ENCODE data around the gene SYTL3.
"Not testable (repeated sequence)": the region's sequence is repeated elsewhere in the genome, so short reads cannot be mapped to it uniquely, and the experiment has no call there.

The SYTL3 gene

DNA sequence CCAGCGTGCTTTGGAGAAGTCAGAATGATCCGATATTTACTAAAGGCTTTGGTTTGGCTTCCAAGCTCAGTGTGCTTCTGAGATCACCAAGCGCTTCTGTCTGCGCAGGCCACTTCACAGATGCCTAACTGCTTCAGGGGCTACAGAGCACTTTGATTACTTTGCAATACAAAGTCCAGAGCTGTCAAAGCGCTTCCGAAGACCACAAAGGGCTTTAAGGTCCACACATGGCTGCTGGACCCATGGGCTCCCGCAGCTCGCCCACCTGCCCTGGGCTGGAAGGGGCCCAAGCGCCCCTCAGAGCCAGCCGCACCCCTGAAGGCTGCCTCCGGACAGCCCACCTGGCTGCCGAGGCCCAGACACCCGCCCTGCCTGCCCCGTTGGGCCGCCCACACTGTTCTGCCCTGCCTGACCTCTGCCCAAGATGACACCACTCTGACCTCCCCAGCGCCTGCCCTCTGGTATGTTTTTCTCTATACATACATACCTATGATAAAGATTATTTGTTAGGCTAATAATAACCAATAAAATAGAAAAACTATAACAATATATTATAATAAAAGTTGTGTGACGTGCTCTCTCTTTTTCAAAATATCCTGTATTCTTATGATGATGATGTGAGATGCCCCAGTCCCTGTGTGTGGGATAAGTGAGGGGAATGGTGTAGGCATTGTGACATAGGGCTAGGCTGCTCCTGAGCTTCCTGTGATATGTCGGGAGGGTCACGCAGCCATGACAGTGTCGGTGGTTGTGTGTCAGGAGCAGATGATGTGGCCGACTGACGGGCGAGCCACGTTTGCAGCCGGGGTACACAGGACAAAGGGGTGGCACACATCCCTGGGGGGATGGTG is 27.9 kb upstream of the SYTL3 start:
- DNase-seq (ENCODE audit: low read depth, low spot score): no peak

DNA sequence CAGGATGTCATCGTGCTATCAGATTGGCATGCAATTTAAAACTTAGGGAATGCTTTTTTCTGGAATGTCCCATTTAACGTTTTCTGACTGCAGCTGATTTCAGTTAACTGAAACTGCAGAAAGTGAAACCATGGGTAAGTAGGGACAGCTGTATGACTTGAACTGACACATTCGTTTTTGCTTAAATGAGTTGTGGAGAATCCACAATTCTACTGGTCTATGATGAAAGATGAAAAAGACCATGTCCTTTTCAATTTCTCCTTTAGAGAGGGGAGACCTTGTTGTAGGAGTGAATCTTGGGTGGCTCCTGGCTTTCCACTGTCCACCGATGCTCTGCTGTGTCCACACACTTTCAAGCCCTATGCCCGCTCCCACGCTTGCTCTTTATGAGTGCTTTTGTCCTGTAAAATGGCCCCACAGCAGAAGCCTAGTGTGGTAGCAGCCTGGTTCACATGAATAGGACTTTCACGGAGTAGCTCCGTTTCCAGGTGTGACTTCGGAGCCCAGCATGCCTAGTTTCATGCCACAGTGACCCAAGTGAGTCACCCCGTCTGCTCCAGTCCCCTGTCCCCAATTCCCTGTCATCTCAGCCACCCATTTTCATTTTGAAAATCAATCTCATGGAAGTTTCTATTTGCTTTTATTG is 27.2 kb upstream of the SYTL3 start:
- no peak for DNase-seq (ENCODE audit: low read depth, low spot score)

DNA sequence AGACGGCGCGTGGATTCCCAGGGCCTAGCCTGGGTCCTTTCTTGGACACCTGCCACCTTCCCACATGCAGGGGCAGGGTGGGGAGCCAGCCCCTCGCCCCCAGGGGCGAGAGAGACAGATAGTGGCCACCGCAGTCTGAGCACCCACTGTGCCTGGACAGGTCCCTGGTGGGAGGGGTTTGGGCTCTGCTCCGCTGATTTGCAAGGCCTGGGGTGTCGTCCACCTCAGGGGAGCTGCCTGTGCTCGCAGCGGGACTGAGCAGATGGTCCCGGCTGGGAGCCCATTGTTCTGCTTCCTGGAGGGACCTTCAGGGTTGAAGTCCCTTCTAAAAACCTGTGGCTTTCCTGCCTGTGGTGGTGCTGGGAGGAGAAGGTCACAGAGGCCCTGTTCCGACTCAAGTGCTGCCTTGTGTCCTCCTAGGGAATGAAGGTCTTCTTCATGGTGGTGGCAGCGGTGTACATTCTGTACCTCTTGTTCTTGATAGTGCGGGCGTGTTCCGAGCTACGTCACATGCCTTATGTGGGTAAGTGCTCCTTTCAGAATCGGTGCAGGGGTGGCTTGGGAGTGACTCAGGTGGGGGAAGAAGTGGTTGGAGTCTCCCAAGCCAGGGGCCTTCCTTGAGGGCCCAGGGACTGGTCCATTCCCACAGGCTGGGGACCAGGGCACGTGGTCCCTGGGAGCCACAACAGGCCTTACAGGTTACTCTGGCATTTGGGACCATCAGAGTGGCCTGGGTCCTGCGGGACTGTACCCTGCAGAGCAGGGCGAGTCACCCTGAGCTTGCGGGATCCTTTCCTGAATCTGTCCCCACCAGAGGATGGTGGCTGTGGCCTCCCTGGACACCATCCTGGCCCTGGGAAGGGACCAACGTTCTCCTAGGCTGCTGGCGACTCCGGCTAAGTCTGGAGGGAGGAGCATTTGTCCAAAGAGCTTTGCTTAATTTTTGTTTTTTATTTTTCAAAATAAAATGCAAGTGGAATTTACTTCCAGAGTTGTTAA is 24.9 kb upstream of the SYTL3 start:
- DNase-seq (ENCODE audit: low read depth, low spot score): no peak

DNA sequence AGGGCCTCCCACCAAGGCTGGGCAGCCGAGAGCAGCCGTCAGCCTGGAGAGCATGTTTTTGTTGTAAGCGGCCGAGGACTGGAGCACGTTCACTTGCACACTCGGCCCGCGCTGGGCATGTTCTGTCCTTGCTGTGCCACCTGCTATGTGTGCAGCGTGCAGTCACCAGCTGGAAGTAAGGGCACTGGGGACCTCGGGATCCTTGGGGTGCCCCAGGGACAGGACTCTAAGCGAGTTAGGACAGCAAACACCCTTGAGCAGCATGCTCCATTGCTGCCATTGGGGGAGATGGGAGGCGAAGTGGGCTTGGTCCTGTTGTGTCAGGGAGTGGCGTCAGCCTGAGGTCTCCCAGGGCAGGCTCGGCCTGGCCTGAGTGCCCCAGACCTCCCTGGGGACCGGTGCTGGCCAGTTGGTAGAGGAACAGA is 24.0 kb upstream of the SYTL3 start:
- no peak for DNase-seq (ENCODE audit: low read depth, low spot score)

DNA sequence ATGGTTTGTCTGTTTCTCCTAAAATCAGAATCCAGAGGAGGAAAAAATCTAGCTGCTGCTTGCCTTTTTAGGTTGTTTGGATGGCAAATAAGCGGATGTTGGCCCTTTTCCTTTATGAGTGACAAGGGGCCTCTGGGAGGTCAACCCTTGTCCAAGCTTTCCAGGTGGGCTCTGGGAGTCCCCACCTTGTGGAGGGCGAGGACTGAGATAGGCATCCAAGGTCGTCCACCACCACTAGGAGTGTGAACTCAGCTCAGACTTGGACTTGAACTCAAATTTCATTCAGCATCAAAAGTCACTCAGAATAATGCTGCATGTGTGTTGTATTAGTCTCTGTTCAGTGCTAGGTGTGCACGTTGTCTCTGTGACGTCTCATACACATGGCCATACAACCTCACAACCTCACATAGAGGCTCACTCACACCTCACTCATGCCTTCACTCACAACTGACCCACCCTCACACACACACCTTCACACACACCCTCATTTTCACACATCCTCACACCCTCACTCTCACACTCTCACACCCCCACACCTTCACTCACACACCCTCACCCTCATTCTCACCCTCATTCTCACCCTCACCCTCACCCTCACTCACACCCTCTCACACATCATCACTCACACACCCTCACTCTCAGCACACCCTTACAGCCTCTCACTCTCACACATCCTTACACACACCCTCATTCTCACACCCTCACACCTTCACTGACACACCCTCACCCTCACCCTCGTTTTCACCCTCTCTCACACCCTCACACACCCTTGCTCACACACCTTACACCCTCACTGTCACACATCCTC is 23.3 kb upstream of the SYTL3 start:
- DNase-seq (ENCODE audit: low read depth, low spot score): no peak

DNA sequence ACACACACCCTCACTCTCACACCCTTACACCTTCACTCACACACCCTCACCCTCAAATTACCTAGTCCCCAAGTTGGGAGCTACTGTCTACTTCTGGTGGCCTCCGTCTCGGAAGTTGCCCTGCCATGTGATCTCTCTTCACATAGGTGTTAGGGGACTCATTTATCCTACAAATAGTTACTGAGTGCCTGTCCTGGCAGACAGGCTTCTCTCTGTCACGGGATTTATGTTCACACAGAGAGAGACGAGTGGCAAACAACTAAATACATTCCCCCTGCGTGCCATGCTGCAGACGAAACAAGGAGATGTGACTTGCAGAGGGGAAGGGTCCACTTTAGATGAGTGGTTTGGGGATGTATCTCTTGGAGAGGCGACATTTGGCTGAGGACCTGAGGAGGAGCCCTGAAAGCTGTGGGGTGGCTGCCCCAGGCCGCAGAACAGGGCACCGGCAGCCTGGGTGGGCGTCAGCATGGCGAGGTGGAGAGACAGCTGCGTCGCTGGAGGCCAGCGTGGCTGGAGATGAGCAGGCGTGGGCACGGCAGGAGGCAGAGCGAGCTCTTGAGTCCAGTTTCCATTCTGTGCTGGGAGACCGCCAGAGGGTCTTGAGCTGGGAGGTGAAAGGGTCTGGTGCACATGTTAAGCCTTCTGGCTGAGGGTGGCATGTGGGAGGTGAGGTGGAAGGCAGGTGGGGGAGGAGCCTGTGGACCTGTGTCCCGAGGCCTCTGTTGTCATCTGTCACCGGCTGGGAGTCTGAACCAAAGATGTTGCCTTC is 22.5 kb upstream of the SYTL3 start:
- no peak for DNase-seq (ENCODE audit: low read depth, low spot score)

DNA sequence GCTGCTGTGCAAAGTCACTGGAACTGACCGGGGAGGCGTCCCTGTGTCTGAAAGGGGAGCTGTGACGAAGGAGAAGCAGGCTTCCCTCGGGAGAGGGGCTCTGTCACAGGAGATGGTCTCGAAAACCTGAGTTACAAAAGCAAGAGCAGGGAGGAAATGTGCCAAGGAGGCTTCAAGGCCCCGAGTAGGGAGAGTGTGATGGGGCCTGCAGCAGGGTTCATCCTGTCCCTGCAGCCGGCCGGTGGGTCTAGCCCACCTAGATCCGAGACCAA is 22.0 kb upstream of the SYTL3 start:
- no peak for DNase-seq (ENCODE audit: low read depth, low spot score)

DNA sequence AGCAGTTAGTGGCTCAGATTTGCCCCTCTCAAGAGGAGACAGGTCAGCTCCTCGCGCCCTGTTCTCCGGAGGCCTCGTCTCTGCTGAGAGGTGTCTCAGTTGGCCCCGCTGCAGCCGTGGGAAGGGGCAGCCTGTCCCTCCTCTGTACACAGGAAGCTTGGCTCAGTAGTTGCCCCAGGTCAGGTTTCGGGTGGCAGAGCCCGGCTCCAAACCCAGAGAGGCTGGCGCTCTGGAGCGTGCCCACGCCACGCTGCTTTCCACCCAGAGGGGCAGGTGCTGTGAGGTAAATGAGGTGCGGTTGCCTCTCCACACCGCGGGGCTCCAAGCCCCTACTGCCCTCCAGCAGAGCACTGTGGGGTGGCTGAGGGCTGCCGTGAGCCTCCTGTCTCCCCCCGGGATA is 21.3 kb upstream of the SYTL3 start:
- DNase-seq (ENCODE audit: low read depth, low spot score): peak; percentile 2

DNA sequence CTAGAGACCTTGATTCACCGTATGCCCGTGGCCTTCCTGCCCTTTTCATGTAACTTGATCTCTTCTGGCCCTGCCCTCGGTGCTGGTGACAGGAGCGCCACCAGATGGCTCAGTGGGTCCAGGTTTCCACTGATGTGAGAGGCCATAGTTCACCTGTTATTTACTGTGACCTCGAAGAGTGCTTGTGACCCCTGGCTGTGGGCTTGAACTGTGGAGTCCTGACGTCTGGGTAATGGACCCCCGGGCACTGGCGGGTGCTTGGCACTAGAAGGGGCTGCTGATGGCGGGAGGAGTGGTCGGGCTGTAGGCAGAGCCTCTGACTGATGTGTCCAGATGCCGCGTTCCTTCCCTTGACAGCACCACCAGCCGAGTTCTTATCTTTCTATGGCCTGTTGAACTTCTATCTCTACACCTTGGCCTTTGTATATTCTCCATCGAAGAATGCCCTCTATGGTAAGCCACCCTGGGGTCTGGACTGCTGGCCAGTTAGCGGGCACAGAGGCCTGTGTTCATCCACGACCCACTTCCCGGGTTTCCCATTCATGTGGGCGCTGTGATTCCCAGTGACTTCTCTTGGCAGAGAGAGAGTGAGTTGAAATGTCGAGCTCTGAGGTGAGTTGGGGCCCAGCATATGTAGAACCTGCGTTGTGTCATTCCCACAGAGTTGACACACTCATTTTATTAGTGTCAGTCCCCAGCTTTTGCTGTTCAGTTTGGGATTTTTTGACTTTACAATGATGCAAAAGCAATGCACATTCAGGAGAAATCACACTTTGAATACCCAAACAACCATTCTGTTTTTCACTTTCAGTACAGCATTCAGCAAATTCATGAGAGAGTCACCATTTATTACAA is 20.3 kb upstream of the SYTL3 start:
- DNase-seq (ENCODE audit: low read depth, low spot score): peak; percentile 39

DNA sequence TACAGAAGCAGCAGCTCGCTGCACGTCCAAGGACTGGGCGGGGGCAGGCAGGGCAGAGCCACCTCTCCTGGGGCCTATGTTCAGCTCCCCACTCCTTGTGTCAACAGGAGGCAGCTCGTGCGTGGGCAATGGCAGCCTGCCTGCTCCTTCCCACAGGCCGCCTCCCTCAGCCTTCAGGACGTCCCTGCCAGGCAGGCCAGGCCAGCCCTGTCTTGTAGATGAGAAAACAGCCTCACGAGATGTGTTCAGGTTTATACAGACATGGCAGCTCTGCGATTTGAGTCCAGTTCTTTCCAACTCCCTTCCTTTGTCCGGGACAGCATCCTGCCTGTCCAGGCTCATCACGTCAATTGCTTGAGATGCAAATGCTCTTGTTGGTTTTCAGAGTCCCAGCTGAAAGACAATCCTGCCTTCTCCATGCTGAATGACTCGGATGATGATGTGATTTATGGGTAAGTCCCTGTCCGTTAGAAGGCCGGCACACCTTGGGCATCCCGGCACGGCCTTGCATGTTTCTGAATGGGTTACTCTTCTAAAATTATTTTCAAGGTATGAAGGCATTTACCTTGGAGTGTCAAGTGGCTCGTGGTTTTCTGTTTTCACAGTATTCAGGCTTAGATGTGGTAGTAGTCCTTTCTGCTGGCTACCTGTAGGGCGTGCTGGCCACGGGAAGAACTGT is 18.8 kb upstream of the SYTL3 start:
- no peak for DNase-seq (ENCODE audit: low read depth, low spot score)

DNA sequence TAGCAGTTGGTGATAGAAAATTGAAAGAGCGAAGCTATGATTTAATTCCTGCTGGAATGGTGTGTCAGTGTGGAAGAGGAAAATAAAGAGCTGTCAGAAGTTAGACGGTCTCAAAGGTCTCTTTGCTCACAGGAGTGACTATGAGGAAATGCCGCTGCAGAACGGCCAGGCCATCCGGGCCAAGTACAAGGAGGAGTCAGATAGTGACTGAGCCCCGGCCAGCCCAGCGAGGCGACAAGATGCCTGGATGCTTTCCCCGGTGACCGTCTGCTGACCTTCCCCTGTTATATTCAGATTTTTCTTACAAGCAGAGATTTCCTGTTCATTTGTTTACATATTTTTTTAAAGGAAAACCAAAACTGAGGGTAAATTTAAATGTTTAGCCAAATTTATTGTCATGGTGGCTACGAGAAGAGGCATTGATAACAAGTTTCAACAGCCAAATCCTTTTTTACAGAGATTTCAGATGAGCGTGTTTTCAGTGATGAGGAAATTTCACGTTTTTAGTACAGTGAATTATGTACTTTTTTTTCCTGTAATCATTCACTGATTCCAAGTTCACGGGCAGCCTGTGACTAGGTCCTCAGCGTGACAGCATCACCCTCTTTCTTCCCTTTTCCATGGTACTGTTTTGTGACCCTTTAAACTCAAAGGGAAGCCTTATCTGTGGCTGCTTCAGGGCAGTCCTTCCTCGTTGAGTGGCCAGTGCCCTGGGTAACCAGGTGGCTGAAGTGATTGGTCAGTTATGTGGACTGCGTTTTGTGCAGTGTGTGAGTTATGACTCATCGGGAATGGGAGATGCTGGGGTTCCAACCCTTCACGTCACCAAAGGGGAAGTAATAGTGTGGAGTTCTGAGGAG is 17.9 kb upstream of the SYTL3 start:
- DNase-seq (ENCODE audit: low read depth, low spot score): peak; percentile 5

DNA sequence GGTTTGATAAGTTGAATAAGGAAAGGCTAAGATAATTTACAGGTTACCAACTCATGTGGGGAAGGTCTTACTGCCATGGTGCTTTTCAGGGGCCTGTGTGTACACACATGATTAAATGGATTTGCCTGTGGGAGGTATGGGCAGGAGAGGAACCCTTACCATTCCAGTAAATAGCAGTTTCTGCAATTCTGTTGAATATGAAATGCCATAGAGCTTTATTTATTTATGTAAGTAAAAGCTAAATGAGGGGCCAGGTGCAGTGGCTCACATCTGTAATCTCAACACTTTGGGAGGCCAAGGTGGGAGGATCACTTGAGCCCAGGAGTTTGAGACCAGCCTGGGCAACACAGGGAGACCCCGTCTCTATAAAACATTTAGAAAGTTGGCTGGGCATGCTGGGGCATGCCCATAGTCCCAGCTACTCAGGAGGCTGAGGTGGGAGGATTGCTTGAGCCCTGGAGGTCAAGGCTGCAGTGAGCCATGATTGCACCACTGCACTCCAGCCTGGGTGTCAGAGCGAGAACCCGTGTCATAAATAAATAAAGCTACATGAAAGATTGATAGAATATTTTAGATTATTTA is 17.2 kb upstream of the SYTL3 start:
- not testable (repeated sequence) for DNase-seq (ENCODE audit: low read depth, low spot score)

DNA sequence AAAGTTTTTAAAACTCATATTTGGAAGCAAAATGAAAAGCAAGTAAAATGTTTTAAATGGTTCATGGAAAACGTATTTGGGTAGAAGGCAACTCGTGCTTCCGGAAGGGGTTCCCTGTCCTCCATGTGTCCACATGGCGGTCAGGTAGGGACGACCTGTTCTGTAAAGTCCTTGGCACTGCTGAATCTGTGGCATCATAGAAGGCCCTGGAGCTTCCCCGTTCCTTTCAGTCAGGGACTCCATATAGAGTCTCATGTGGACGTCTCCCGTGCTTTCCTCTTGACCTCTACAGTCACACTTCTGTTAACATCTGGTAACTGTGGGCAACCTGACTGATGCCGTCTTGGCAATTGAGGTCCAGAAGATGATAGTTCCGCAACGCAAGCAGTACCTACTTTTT is 16.7 kb upstream of the SYTL3 start:
- no peak for DNase-seq (ENCODE audit: low read depth, low spot score)

DNA sequence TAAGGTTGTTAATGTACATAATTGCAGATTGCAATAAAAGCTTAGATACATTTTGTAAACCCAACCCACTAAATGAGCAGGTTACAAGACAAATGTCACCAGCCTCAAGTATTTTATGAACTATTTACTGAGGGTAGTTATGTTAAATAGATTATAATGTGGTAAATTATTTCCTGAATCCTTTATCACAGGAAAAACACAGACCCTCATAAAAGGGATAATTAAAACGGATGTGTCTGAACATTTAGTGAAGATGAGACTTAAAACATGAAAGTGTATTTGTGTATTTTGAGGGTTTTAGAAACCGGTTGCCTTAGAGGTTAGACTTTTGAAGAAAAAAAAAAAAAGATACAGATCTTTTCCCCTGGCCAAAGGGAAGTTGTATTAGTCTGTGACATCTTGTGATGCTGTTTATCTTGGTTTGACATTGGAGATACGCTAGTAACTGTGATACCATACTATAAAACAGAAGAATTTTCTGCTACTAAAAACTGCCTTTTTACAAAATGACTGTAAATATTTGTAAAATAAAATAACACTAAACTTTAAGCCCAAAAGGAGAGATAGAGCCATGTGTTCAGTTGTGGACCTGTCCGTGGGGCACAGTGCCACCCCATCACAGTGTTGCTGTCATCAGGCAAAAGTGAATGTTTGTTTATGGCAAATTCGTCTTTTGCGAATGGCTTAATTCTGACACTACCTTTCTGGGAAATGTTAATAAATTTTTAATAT is 15.0 kb upstream of the SYTL3 start:
- no peak for DNase-seq (ENCODE audit: low read depth, low spot score)

DNA sequence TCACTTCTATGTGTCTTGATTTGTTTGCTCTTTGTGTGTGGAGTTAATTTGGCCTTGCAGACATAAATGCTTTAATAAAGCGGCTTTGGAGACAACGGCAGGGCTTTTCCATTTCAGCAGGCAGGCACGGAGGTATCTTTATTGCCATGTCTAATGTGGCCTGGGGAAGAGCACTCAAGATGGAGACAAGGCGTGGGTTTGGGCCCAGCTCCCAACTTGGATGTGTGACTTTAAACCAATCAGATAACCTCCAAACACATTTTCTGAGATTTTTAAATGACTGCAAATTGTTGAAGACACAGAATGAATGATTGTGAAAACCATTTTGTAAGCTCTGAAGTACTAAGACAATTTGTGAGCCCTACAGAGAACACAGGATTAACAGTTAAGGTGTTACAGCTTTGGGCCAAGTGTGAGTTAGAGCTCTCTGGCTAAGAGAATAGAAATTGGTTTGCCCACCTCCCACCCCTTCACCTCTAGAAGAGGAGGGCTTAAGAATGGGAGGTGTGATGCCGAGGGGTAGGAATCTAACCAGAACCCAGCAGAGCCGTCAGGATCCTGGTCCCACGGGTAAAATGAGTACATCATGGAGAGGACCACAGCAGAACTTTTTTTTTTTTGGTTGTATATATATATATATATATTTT is 14.3 kb upstream of the SYTL3 start:
- DNase-seq (ENCODE audit: low read depth, low spot score): no peak

DNA sequence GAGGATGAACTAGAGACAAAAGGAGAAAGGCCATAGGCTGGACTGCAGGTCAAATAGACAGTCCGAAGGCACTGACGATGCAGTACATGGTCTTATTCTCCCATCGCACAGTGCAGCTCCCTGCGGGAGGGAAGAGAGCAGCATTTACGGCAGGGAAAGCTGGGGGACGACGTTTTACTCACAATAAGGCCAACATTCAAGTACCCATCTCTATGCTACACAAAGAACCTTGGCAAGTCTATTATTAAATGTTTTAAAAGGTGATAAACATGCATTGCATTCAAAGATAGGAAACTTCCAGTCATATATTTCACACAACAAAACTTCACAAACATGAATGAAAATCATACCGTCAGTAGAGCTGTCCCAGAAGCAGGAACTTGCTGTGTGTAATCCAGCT is 13.1 kb upstream of the SYTL3 start:
- no peak for DNase-seq (ENCODE audit: low read depth, low spot score)

Data from ELF-1 (cell line).